Measurements from ENCODE around the gene TMEM132E. TPM values are rescaled to one million over a fixed set of nuclear protein-coding genes. Genes with fewer than 3 reads are reported as not detected.

TMEM132E gene
- total RNA-seq, 1 donor from 2014 or later: not detected

DNA sequence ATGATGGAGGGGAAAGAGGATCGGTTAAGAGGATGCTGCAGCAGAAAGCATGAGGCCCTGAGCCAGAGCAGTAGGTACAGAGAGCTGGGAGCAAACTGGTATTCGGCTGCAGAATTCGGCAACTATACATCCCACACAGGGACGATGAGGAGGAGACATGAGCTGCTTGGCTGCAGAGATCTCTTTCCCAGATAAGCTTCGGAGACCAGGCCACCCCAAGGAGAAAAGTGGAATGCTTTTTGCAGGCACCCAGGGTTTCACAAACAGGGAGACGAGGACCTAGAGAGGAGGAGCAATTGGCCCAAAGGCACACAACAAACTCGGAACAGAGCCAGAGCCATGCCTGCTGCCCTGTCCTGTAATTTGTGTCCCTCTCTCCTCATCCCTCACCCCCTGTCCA, 62.0 kb downstream of the TMEM132E start:
- no peaks in the 10 kb centered on the region for H3K27me3 ChIP-seq
- H3K4me3 ChIP-seq: no peak overlapping the region
- H3K9me3 ChIP-seq: no peaks in the 10 kb centered on the region
- peaks cover 7% of the 10 kb centered on the region for H3K4me1 ChIP-seq
- H3K27ac ChIP-seq: no peak overlapping the region
- intact Hi-C loops (cut with DNase I): no loop called here
- no peak for TF ChIP-seq POLR2A (IDR thresholded peaks at IDR 0.05)
- TF ChIP-seq, protein P1, sequence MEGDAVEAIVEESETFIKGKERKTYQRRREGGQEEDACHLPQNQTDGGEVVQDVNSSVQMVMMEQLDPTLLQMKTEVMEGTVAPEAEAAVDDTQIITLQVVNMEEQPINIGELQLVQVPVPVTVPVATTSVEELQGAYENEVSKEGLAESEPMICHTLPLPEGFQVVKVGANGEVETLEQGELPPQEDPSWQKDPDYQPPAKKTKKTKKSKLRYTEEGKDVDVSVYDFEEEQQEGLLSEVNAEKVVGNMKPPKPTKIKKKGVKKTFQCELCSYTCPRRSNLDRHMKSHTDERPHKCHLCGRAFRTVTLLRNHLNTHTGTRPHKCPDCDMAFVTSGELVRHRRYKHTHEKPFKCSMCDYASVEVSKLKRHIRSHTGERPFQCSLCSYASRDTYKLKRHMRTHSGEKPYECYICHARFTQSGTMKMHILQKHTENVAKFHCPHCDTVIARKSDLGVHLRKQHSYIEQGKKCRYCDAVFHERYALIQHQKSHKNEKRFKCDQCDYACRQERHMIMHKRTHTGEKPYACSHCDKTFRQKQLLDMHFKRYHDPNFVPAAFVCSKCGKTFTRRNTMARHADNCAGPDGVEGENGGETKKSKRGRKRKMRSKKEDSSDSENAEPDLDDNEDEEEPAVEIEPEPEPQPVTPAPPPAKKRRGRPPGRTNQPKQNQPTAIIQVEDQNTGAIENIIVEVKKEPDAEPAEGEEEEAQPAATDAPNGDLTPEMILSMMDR (IDR thresholded peaks at IDR 0.05): no peak
- no peak for TF ChIP-seq POLR2AphosphoS5 (IDR thresholded peaks at IDR 0.05; ENCODE audit: insufficient read depth in 1 of 2, low read depth in 1 of 2)
- DNase-seq (ENCODE audit: extremely low spot score in 2 of 2): no peak
- H3K36me3 ChIP-seq: no peaks in the 10 kb centered on the region

DNA sequence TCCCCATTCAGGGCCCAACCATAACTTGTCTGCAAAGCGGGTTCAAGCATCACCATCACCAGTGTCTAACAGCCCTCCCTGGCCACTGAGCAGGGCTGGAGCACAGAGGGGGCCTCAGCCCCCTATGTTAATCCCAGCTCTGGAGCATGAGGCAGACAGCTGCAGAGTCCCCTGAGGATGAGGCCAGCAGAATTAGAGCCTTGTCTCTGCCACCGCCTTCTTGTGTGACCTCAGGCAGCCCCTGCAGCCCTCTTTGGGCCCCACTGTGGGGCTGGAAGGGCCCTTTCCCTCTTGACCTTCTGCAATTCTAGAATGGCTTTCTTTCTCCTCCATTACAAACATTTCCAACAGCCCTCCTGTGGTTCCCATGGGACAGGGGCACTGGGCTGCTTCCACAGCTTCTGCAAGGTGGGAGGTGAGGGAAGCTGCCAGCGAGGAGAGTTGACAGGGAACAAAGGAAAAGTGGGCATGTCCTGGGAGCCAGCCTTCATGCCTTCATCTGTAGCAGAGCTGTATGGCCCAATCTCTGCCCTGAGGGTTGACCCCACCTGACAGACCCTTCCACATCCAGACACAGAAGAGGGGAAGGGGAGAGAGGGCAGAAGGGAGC, 65.7 kb downstream of the TMEM132E start:
- TF ChIP-seq, protein P1 (IDR thresholded peaks at IDR 0.05): no peak
- TF ChIP-seq POLR2AphosphoS5 (IDR thresholded peaks at IDR 0.05; ENCODE audit: insufficient read depth in 1 of 2, low read depth in 1 of 2) (no peak), POLR2A (IDR thresholded peaks at IDR 0.05) (no peak)
- H3K27ac ChIP-seq: no peak overlapping the region
- intact Hi-C loops (cut with DNase I): no loop called here
- H3K4me1 ChIP-seq: no peaks in the 10 kb centered on the region
- H3K27me3 ChIP-seq: no peaks in the 10 kb centered on the region
- H3K36me3 ChIP-seq: no peaks in the 10 kb centered on the region
- H3K9me3 ChIP-seq: no peaks in the 10 kb centered on the region
- no peak overlapping the region for H3K4me3 ChIP-seq
- no peak for DNase-seq (ENCODE audit: extremely low spot score in 2 of 2)

DNA sequence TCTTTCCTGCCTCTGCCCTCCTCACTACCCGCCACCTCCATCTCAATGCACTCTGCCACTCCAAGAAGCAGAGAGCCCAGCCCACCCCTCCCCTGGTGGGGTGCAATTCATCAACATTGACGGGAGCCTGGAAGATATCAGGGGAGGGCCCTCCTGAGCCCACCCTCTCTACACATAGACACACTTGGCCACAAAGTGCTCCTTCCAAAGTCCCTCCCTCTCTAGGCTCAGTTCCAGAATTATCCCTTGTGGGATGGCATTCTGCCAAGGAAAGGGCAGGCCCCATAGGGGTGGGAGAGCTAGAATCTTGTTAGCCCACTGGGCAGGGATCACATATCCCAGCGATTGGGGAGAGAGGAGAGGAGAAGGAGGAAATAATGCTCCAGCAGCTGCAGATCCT, 66.2 kb downstream of the TMEM132E start:
- no peak for DNase-seq (ENCODE audit: extremely low spot score in 2 of 2)
- Histone ChIP-seq H3K9me3 (no peaks in the 10 kb centered on the region), H3K4me1 (no peaks in the 10 kb centered on the region), H3K4me3 (no peak overlapping the region), H3K27me3 (no peaks in the 10 kb centered on the region), H3K27ac (no peak overlapping the region), H3K36me3 (no peaks in the 10 kb centered on the region)
- no peak for TF ChIP-seq POLR2A (IDR thresholded peaks at IDR 0.05)
- TF ChIP-seq, protein P1 (IDR thresholded peaks at IDR 0.05): no peak
- TF ChIP-seq POLR2AphosphoS5 (IDR thresholded peaks at IDR 0.05; ENCODE audit: insufficient read depth in 1 of 2, low read depth in 1 of 2): no peak
- intact Hi-C loops (cut with DNase I): no loop called here

DNA sequence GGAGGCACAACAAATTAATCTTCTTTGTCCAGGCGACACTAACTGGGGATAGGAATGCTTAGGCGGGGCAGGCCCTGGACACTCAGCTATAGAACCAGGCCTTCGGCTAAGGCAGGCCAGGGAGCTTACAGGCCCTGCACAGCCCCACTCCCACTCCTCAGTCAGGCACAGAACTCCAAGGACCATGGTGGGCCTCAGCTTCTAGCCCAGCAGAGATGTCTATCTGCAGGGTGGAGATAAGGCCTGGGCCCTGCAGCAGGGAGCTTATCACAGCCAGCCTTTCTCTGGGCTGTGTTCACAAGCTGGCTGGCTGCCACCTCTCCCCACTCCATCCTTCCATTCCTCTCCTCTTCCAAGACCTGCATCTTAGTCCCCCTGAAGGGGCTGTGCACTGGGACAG, 68.1 kb downstream of the TMEM132E start:
- Histone ChIP-seq H3K4me3 (no peak overlapping the region), H3K9me3 (no peaks in the 10 kb centered on the region), H3K36me3 (no peaks in the 10 kb centered on the region), H3K27ac (no peak overlapping the region), H3K27me3 (no peaks in the 10 kb centered on the region), H3K4me1 (no peaks in the 10 kb centered on the region)
- no peak for DNase-seq (ENCODE audit: extremely low spot score in 2 of 2)
- intact Hi-C loops (cut with DNase I): no loop called here
- no peak for TF ChIP-seq POLR2A (IDR thresholded peaks at IDR 0.05)
- TF ChIP-seq, protein P1 (IDR thresholded peaks at IDR 0.05): no peak
- TF ChIP-seq POLR2AphosphoS5 (IDR thresholded peaks at IDR 0.05; ENCODE audit: insufficient read depth in 1 of 2, low read depth in 1 of 2): no peak

DNA sequence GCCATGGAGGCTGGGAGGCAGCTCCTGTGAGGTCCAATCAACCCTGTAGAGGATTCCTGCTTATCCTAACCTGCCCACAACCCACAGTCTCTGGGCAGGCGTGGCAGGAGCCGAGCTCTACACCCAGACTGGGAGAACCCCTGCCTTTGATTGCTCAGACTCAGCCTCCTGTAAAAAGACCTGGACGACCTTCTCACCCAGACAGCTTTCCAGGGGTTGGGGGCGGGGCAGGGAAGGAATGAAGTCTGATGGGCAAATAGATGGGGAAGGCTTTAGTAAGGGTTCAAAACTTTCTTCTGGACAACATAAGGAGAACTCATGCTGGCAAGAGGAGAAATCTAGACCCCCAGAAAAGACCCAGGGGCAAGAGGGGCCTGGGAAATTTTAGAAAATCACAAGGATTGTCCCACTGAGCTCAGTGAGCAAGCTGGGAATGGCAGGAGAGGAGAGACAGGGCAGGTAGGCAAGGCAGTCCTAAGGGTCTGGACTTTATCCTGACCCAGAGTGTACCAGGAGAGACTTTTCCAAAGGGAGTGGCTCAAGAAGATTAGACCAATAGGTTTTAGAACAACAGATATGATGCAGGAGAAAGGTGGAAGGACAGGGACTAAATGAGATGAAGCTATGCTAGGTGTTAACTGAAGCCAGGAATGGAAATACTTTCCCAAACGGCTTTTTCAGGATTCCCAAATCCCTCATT, 70.8 kb downstream of the TMEM132E start:
- intact Hi-C loops (cut with DNase I): no loop called here
- Histone ChIP-seq H3K27me3 (no peaks in the 10 kb centered on the region), H3K4me3 (no peak overlapping the region), H3K36me3 (no peaks in the 10 kb centered on the region), H3K4me1 (no peaks in the 10 kb centered on the region), H3K27ac (no peak overlapping the region), H3K9me3 (no peaks in the 10 kb centered on the region)
- no peak for DNase-seq (ENCODE audit: extremely low spot score in 2 of 2)
- TF ChIP-seq POLR2AphosphoS5 (IDR thresholded peaks at IDR 0.05; ENCODE audit: insufficient read depth in 1 of 2, low read depth in 1 of 2): no peak
- no peak for TF ChIP-seq POLR2A (IDR thresholded peaks at IDR 0.05)
- TF ChIP-seq, protein P1 (IDR thresholded peaks at IDR 0.05): no peak

All from vagina (tissue), 2 donors.